ENCODE data around the gene ANKRD9.

ANKRD9 gene

GRCh38 chr14:102497998-102498677 is 11.4 kb downstream of the ANKRD9 start:
- DNase-seq, result no peak

- DNase-seq, result no peak
Observed at GRCh38 chr14:102496958-102497744, 12.4 kb downstream of the ANKRD9 start.

GRCh38 chr14:102496331-102496691 is 13.3 kb downstream of the ANKRD9 start:
- DNase-seq, result no peak

- DNase-seq, result no peak
Observed at GRCh38 chr14:102495491-102496330, 13.9 kb downstream of the ANKRD9 start.

- DNase-seq, result no peak
Observed at GRCh38 chr14:102493585-102493984, 16.0 kb downstream of the ANKRD9 start.

- no peak for DNase-seq
Observed at GRCh38 chr14:102493096-102493495, 16.5 kb downstream of the ANKRD9 start.

GRCh38 chr14:102492531-102492910 is 17.1 kb downstream of the ANKRD9 start:
- no peak for DNase-seq

- no peak for DNase-seq
Observed at GRCh38 chr14:102491786-102492530, 17.6 kb downstream of the ANKRD9 start.

GRCh38 chr14:102491366-102491765 is 18.2 kb downstream of the ANKRD9 start:
- no peak for DNase-seq

GRCh38 chr14:102490456-102490855 is 19.1 kb downstream of the ANKRD9 start:
- DNase-seq, result no peak

- DNase-seq, result no peak
Observed at GRCh38 chr14:102487204-102487577, 22.4 kb downstream of the ANKRD9 start.

- DNase-seq, result no peak
Observed at GRCh38 chr14:102486513-102487203, 22.9 kb downstream of the ANKRD9 start.

- no peak for DNase-seq
Observed at GRCh38 chr14:102485693-102486512, 23.7 kb downstream of the ANKRD9 start.

- DNase-seq, result no peak
Observed at GRCh38 chr14:102484316-102484715, 25.3 kb downstream of the ANKRD9 start.

GRCh38 chr14:102481791-102482238 is 27.8 kb downstream of the ANKRD9 start:
- no peak for DNase-seq

GRCh38 chr14:102481371-102481770 is 28.2 kb downstream of the ANKRD9 start:
- no peak for DNase-seq

- DNase-seq, result no peak
Observed at GRCh38 chr14:102479777-102480176, 29.8 kb downstream of the ANKRD9 start.

- DNase-seq, result no peak
Observed at GRCh38 chr14:102479107-102479506, 30.5 kb downstream of the ANKRD9 start.

- no peak for DNase-seq
Observed at GRCh38 chr14:102474934-102475333, 34.6 kb downstream of the ANKRD9 start.

GRCh38 chr14:102473559-102473958 is 36.0 kb downstream of the ANKRD9 start:
- no peak for DNase-seq

- DNase-seq, result no peak
Observed at GRCh38 chr14:102472791-102473150, 36.8 kb downstream of the ANKRD9 start.

All from activated CD4-positive, alpha-beta T cell treated with anti-CD3 and anti-CD28 coated beads for 48 hours (primary cell).